NT2/D1 (cell line): ENCODE measurements around the gene TSC22D2.

ENCODE experiments used
- DNase-seq: peaks from one replicate; pipeline ENCODE4 v3.0.0-alpha.2; 2011; ENCODE audit warnings: low read depth, low spot score
- H3K27me3 ChIP-seq: 2 replicates; pipeline ENCODE4 v1.6.0; 2011; ENCODE audit warnings: mild to moderate bottlenecking; ENCODE audit not compliant: insufficient read length, insufficient read depth
- H3K36me3 ChIP-seq: 2 replicates; pipeline ENCODE4 v1.6.1; 2011; ENCODE audit warnings: mild to moderate bottlenecking, low read length, mixed read lengths; ENCODE audit not compliant: insufficient read depth, insufficient read length
- H3K4me1 ChIP-seq: 2 replicates; pipeline ENCODE4 v1.5.1; 2011; ENCODE audit not compliant: insufficient read depth, insufficient read length
- H3K4me3 ChIP-seq: 2 replicates; pipeline ENCODE4 v1.5.1; 2011; ENCODE audit warnings: low read depth; ENCODE audit not compliant: insufficient read length
- H3K9ac ChIP-seq: 2 replicates; pipeline ENCODE4 v1.6.0; 2011; ENCODE audit warnings: low read depth; ENCODE audit not compliant: insufficient read length
- H3K9me3 ChIP-seq: 2 replicates; pipeline ENCODE4 v1.5.1; 2011; ENCODE audit warnings: mild to moderate bottlenecking, low read length; ENCODE audit not compliant: insufficient read depth
- SUZ12 ChIP-seq: IDR thresholded peaks from 2 replicates; pipeline ENCODE4 v1.6.1; 2011; ENCODE audit not compliant: insufficient read length, insufficient read depth; ENCODE audit errors: extremely low read depth
- YY1 ChIP-seq: IDR thresholded peaks from 2 replicates; pipeline ENCODE4 v1.6.1; 2011; ENCODE audit not compliant: insufficient read length, insufficient read depth
- ZNF274 ChIP-seq: IDR thresholded peaks from 2 replicates; pipeline ENCODE4 v1.6.1; 2011; ENCODE audit warnings: mild to moderate bottlenecking, low read depth, low read length

The TSC22D2 gene

DNA sequence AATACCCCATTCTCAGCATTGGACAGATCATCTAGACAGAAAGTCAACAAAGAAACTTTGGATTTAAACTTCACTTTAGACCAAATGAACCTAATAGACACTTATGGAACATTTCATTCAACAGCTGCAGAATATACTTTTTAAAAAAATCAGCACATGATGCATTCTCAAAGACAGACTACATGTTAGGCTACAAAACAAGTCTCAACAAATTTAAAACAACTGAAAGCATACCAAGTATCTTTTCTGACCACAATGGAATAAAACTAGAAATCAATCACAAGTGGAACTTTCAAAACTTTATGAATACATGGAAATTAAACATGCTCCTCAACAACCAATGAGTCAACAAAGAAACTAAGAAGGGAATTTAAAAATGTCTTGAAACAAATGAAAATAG, 100.3 kb downstream of the TSC22D2 start:
- Histone ChIP-seq H3K27me3 (no peaks in the 10 kb centered on the region), H3K4me1 (no peaks in the 10 kb centered on the region), H3K4me3 (no peak overlapping the region), H3K9ac (no peak overlapping the region), H3K9me3 (no peaks in the 10 kb centered on the region; the same call in 1 of the 2 replicates), H3K36me3 (no peaks in the 10 kb centered on the region)
- no peak for DNase-seq
- no peak for TF ChIP-seq YY1
- TF ChIP-seq SUZ12 = no peak
- TF ChIP-seq ZNF274 = no peak

DNA sequence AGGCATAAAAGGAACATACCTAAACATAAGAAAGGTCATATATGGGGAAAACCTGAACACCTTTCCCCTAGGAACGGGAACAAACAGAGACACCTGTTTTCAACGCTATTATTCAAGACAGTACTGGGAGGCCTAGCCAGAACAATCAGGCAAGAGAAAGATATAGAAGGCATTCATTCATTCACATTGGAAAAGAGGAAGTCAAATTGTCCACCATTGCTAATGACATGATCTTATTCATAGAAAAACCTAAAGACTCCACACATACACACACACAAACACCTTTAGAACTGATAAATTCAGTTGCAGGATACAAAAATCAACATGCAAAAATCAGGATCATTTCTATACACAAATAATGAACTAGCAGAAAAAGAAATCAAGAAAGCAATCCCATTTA, 101.7 kb downstream of the TSC22D2 start:
- Histone ChIP-seq H3K36me3 (no peaks in the 10 kb centered on the region), H3K4me3 (no peak overlapping the region), H3K9ac (no peak overlapping the region), H3K9me3 (no peaks in the 10 kb centered on the region; the same call in 1 of the 2 replicates), H3K4me1 (no peaks in the 10 kb centered on the region), H3K27me3 (no peaks in the 10 kb centered on the region)
- TF ChIP-seq ZNF274 (no peak), SUZ12 (no peak), YY1 (no peak)
- DNase-seq = no peak

DNA sequence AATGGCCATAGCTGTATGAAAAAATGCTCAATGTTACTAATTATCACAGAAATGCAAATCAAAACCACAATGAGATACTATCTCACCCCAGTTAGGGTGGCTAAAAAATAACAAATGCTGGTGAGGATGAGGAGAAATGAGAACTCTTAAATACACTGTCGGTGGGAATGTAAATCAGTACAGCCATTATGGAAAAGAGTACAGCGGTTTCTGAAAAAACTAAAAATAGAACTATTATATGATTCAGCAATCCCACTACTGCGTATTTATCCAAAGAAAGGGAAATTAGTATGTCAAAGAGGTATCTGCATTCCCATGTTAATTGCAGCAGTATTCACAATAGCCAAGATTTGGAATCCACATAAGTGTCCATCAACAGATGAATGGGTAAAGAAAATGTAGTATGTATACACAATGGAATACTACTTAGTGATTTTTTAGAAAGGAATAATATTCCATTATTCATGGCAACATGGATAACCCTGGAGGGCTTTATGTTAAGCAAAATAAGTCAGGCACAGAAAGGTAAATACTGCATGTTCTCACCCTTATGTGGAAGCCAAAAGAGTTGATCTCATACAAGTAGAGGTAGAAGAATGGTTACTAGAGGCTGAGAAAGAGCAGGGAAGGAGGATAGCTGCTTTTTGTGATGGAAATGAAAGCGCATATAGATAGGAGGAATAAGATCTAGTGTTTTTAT, 103.2 kb downstream of the TSC22D2 start:
- H3K9me3 ChIP-seq = no peaks in the 10 kb centered on the region; the same call in 1 of the 2 replicates
- H3K4me3 ChIP-seq = no peak overlapping the region
- no peak for DNase-seq
- H3K9ac ChIP-seq = no peak overlapping the region
- H3K27me3 ChIP-seq = no peaks in the 10 kb centered on the region
- H3K4me1 ChIP-seq = no peaks in the 10 kb centered on the region
- no peaks in the 10 kb centered on the region for H3K36me3 ChIP-seq
- TF ChIP-seq YY1 (no peak), SUZ12 (no peak), ZNF274 (no peak)

DNA sequence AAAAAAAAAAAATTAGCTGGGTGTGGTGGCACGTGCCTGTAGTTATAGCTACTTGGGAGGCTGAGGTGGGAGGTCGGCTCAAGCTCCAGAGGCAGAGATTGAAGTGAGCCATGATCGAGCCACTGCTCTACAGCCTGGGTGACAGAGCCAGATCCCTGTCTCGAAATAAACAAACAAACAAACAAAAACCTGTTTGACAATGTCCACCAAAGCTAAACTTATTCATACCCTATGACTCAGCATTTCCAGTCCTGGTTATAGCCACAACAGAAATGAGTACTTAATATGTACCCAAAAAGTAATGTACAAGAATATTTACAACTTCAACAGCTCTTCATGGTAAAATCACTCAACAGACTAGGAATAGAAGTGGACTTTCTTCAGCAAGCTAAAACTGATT, 107.1 kb downstream of the TSC22D2 start:
- Histone ChIP-seq H3K9ac (no peak overlapping the region), H3K27me3 (no peaks in the 10 kb centered on the region), H3K4me1 (no peaks in the 10 kb centered on the region), H3K36me3 (no peaks in the 10 kb centered on the region), H3K4me3 (no peak overlapping the region), H3K9me3 (peaks cover 19% of the 10 kb centered on the region)
- no peak for DNase-seq
- TF ChIP-seq YY1 = no peak
- TF ChIP-seq ZNF274 = no peak
- TF ChIP-seq SUZ12 = no peak
